Measurements from ENCODE around the gene PPM1K.

GRCh38 chr4:88251924-88252323 is 32.4 kb downstream of the PPM1K start:
- no peak for TF ChIP-seq CTCF (IDR thresholded peaks at IDR 0.05)
- no peak for TF ChIP-seq EP300 (IDR thresholded peaks at IDR 0.05)
- TF ChIP-seq POLR2A (IDR thresholded peaks at IDR 0.05) = no peak
- TF ChIP-seq POLR2AphosphoS5 (IDR thresholded peaks at IDR 0.05) = no peak
